ENCODE results near the gene ARL4C.
"Not testable (repeated sequence)": the region's sequence is repeated elsewhere in the genome, so short reads cannot be mapped to it uniquely, and the experiment has no call there.

ARL4C gene

GRCh38 chr2:234469972-234470371 is 26.9 kb downstream of the ARL4C start:
- no peak for DNase-seq

GRCh38 chr2:234469251-234469845 is 27.5 kb downstream of the ARL4C start:
- no peak for DNase-seq

- DNase-seq: no peak
These were observed 28.4 kb downstream of the ARL4C start for GRCh38 chr2:234468503-234468902.

GRCh38 chr2:234467289-234467688 is 29.6 kb downstream of the ARL4C start:
- DNase-seq: no peak

GRCh38 chr2:234464291-234464645 is 32.6 kb downstream of the ARL4C start:
- DNase-seq: no peak

GRCh38 chr2:234463626-234464290 is 33.1 kb downstream of the ARL4C start:
- DNase-seq: peak; percentile 86 to 87

GRCh38 chr2:234462218-234462992 is 34.5 kb downstream of the ARL4C start:
- DNase-seq: no peak

- DNase-seq: no peak
These were observed 37.4 kb downstream of the ARL4C start for GRCh38 chr2:234459401-234460009.

GRCh38 chr2:234458466-234458865 is 38.4 kb downstream of the ARL4C start:
- DNase-seq: no peak

GRCh38 chr2:234457421-234457820 is 39.5 kb downstream of the ARL4C start:
- DNase-seq: no peak

- DNase-seq: not testable (repeated sequence)
These were observed 41.6 kb downstream of the ARL4C start for GRCh38 chr2:234455246-234455645.

GRCh38 chr2:234454433-234454832 is 42.4 kb downstream of the ARL4C start:
- no peak for DNase-seq

GRCh38 chr2:234453216-234453615 is 43.7 kb downstream of the ARL4C start:
- DNase-seq: no peak

GRCh38 chr2:234451852-234452625 is 44.8 kb downstream of the ARL4C start:
- DNase-seq: no peak

- DNase-seq: no peak
These were observed 45.6 kb downstream of the ARL4C start for GRCh38 chr2:234451242-234451641.

GRCh38 chr2:234450431-234451124 is 46.3 kb downstream of the ARL4C start:
- no peak for DNase-seq

GRCh38 chr2:234448506-234449184 is 48.2 kb downstream of the ARL4C start:
- DNase-seq: no peak

GRCh38 chr2:234447963-234448362 is 48.9 kb downstream of the ARL4C start:
- DNase-seq: no peak

GRCh38 chr2:234447189-234447588 is 49.7 kb downstream of the ARL4C start:
- no peak for DNase-seq

- DNase-seq: no peak
These were observed 50.3 kb downstream of the ARL4C start for GRCh38 chr2:234446404-234447076.

GRCh38 chr2:234444893-234445292 is 52.0 kb downstream of the ARL4C start:
- no peak for DNase-seq

Data from SHP77 (cell line).